KMS-11 (cell line): ENCODE data around the gene LNPK.
"Not testable (repeated sequence)": the region's sequence is repeated elsewhere in the genome, so short reads cannot be mapped to it uniquely, and the experiment has no call there.

Experiments
- H2AFZ ChIP-seq: fragments of 200-600 bp; sonication (generic); 2 replicates; pipeline ENCODE4 v1.6.1; 2016; ENCODE audit warnings: antibody characterized with exemption, mixed run types, low read depth
- H3K27ac ChIP-seq: fragments of 200-600 bp; sonication (generic); 2 replicates; pipeline ENCODE4 v1.6.1; 2016; ENCODE audit warnings: mild to moderate bottlenecking, mixed run types
- H3K27me3 ChIP-seq: fragments of 200-600 bp; sonication (generic); 2 replicates; pipeline ENCODE4 v1.6.1; 2017; ENCODE audit warnings: mild to moderate bottlenecking, low read depth, mixed run types, moderate library complexity; ENCODE audit not compliant: insufficient read depth
- H3K36me3 ChIP-seq: fragments of 200-600 bp; sonication (generic); 2 replicates; pipeline ENCODE4 v1.6.1; 2017; ENCODE audit warnings: mild to moderate bottlenecking, mixed run types; ENCODE audit not compliant: insufficient read depth
- H3K4me1 ChIP-seq: fragments of 200-600 bp; sonication (generic); 2 replicates; pipeline ENCODE4 v1.6.1; 2016; ENCODE audit warnings: mild to moderate bottlenecking, low read depth, mixed run types; ENCODE audit not compliant: poor library complexity, severe bottlenecking
- H3K4me2 ChIP-seq: fragments of 200-600 bp; sonication (generic); 2 replicates; pipeline ENCODE4 v1.7.0; 2016; ENCODE audit warnings: mild to moderate bottlenecking, mixed run types
- H3K4me3 ChIP-seq: fragments of 200-600 bp; sonication (generic); IDR thresholded peaks from 2 replicates; pipeline ENCODE4 v1.6.1; 2017; ENCODE audit warnings: low read depth, low read length, mixed read lengths; ENCODE audit not compliant: insufficient read depth
- H3K79me2 ChIP-seq: fragments of 200-600 bp; sonication (generic); 2 replicates; pipeline ENCODE4 v1.6.1; 2016; ENCODE audit warnings: low read depth, mixed run types; ENCODE audit not compliant: insufficient read depth
- H3K9ac ChIP-seq: fragments of 200-600 bp; sonication (generic); 2 replicates; pipeline ENCODE4 v1.6.1; 2016; ENCODE audit warnings: mild to moderate bottlenecking, mixed run types
- H4K20me1 ChIP-seq: fragments of 200-600 bp; sonication (generic); 2 replicates; pipeline ENCODE4 v1.6.1; 2016; ENCODE audit warnings: mild to moderate bottlenecking, mixed run types; ENCODE audit not compliant: insufficient read depth
- CTCF ChIP-seq: fragments of 200-600 bp; sonication (generic); conservative IDR thresholded peaks from 2 replicates; pipeline ENCODE4 v1.6.1; 2017; ENCODE audit warnings: low read depth, mild to moderate bottlenecking, antibody characterized with exemption, low read length, moderate library complexity, mixed read lengths

The LNPK gene

GRCh38 chr2:176002688-176003210 lies 682 bp upstream of the LNPK start:
- TF ChIP-seq CTCF, result no peak
- Histone ChIP-seq H4K20me1 (no peaks in the 10 kb centered on the region), H3K36me3 (no peaks in the 10 kb centered on the region), H3K27me3 (no peaks in the 10 kb centered on the region), H3K4me2 (peak overlapping the region; percentile 92), H3K9ac (peak overlapping the region; percentile 78; the same call in 1 of the 2 replicates), H3K4me1 (peaks cover 17% of the 10 kb centered on the region), H2AFZ (peak overlapping the region; percentile 93), H3K27ac (peak overlapping the region; percentile 33; the same call in 1 of the 2 replicates), H3K4me3 (peak overlapping the region; percentile 76), H3K79me2 (peaks cover 37% of the 10 kb centered on the region)

DNA sequence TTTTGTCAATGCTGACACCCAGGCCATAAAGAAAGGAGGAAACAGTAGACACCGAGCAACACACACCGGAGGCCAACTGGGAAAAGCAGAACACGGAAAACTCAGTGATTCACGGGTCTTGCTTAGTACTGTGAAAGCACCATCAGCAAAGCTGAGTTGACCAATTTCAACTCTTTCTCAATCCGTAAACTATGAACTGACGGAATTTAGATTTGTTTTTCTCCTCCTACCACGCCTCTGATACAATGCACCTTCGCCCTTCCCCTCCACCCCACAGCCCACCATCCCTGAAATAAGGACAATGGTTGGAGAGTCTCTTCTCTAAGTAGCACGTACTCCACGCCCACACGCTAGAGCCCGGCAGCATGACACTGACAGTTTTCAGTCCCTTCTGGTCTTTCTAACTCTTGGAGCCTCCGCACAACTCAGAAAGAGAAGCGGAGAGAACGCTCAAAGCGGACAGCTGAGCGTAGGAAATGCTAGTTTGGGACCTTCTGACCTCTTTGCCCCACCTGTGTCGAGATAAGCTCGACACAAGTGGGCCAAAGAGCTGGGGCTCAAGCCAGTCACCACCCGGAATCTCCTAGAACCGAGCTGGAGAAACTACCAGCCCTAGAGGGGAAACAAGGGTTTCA lies 669 bp downstream of the LNPK start:
- Histone ChIP-seq H2AFZ (peak overlapping the region; percentile 93), H3K4me2 (peak overlapping the region; percentile 89), H3K27me3 (no peaks in the 10 kb centered on the region), H3K79me2 (peaks cover 50% of the 10 kb centered on the region), H3K9ac (peak overlapping the region; percentile 78), H4K20me1 (no peaks in the 10 kb centered on the region), H3K27ac (peak overlapping the region; percentile 69), H3K4me3 (peak overlapping the region; percentile 99), H3K4me1 (peaks cover 17% of the 10 kb centered on the region), H3K36me3 (no peaks in the 10 kb centered on the region)
- no peak for TF ChIP-seq CTCF

GRCh38 chr2:175999283-175999819 lies 2.7 kb downstream of the LNPK start:
- no peak overlapping the region for H2AFZ ChIP-seq
- no peak overlapping the region for H3K9ac ChIP-seq
- H3K79me2 ChIP-seq, result peaks cover 50% of the 10 kb centered on the region
- no peaks in the 10 kb centered on the region for H4K20me1 ChIP-seq
- TF ChIP-seq CTCF, result no peak
- H3K4me2 ChIP-seq, result no peak overlapping the region
- peaks cover 17% of the 10 kb centered on the region for H3K4me1 ChIP-seq
- no peaks in the 10 kb centered on the region for H3K36me3 ChIP-seq
- no peak overlapping the region for H3K4me3 ChIP-seq
- no peak overlapping the region for H3K27ac ChIP-seq
- H3K27me3 ChIP-seq, result no peaks in the 10 kb centered on the region

GRCh38 chr2:175990099-175990498 lies 12.0 kb downstream of the LNPK start:
- no peaks in the 10 kb centered on the region for H4K20me1 ChIP-seq
- H3K27ac ChIP-seq, result no peak overlapping the region
- no peak overlapping the region for H3K4me3 ChIP-seq
- H3K4me2 ChIP-seq, result no peak overlapping the region
- no peaks in the 10 kb centered on the region; the same call in 1 of the 2 replicates for H3K79me2 ChIP-seq
- H2AFZ ChIP-seq, result no peak overlapping the region
- no peaks in the 10 kb centered on the region for H3K36me3 ChIP-seq
- H3K9ac ChIP-seq, result no peak overlapping the region
- H3K27me3 ChIP-seq, result no peaks in the 10 kb centered on the region
- H3K4me1 ChIP-seq, result no peaks in the 10 kb centered on the region
- no peak for TF ChIP-seq CTCF

DNA sequence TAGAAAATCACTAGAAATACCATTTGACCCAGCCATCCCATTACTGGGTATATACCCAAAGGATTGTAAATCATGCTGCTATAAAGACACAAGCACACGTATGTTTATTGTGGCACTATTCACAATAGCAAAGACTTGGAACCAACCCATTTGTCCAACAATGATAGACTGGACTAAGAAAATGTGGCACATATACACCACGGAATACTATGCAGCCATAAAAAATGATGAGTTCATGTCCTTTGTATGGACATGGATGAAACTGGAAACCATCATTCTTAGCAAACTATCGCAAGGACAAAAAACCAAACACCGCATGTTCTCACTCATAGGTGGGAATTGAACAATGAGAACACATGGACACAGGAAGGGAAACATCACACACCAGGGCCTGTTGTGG lies 14.9 kb downstream of the LNPK start:
- H3K27me3 ChIP-seq, H3K36me3 ChIP-seq: not testable (repeated sequence)

More for the DNA sequence above, 14.9 kb downstream of the LNPK start:
- H3K79me2 ChIP-seq, H3K9ac ChIP-seq, H2AFZ ChIP-seq, H4K20me1 ChIP-seq, H3K4me3 ChIP-seq, H3K4me1 ChIP-seq, H3K27ac ChIP-seq, H3K4me2 ChIP-seq: not testable (repeated sequence)
